Measurements from ENCODE around the gene TIAM2. TPM values are rescaled to one million over a fixed set of nuclear protein-coding genes. Genes with fewer than 3 reads are reported as not detected.

The TIAM2 gene
- total RNA-seq, 4 donors from 2014 or later = 6.5 to 13.4 (median 10.7) TPM

GRCh38 chr6:155089746-155090145 is 94.6 kb downstream of the TIAM2 start:
- no peak for TF ChIP-seq CTCF (IDR thresholded peaks at IDR 0.05; ENCODE audit: low read depth)

GRCh38 chr6:155090166-155090565 is 95.1 kb downstream of the TIAM2 start:
- no peak for TF ChIP-seq CTCF (IDR thresholded peaks at IDR 0.05; ENCODE audit: low read depth)

- no peak for TF ChIP-seq CTCF (IDR thresholded peaks at IDR 0.05; ENCODE audit: low read depth)
These were observed 96.6 kb downstream of the TIAM2 start for GRCh38 chr6:155091756-155092155.

GRCh38 chr6:155093430-155093829 is 98.3 kb downstream of the TIAM2 start:
- TF ChIP-seq CTCF (IDR thresholded peaks at IDR 0.05; ENCODE audit: low read depth) = no peak

GRCh38 chr6:155100087-155100486 is 105.0 kb downstream of the TIAM2 start:
- TF ChIP-seq CTCF (IDR thresholded peaks at IDR 0.05; ENCODE audit: low read depth) = no peak

GRCh38 chr6:155100591-155100990 is 105.5 kb downstream of the TIAM2 start:
- TF ChIP-seq CTCF (IDR thresholded peaks at IDR 0.05; ENCODE audit: low read depth) = no peak

- TF ChIP-seq CTCF (IDR thresholded peaks at IDR 0.05; ENCODE audit: low read depth) = no peak
These were observed 108.8 kb downstream of the TIAM2 start for GRCh38 chr6:155103816-155104366.

Data from subcutaneous adipose tissue (tissue), 4 donors.